Gastrocnemius medialis (tissue), 4 donors: Measurements from ENCODE around the gene TMEM243.

ENCODE experiments used
- POLR2A ChIP-seq, 2 donors: fragments of 450-650 bp; IDR thresholded peaks; one replicate each; pipeline ENCODE4 v1.6.1; 2017; ENCODE audit warnings: antibody characterized with exemption in 2 of 2, mild to moderate bottlenecking in 2 of 2, moderate library complexity in 2 of 2
- TF ChIP-seq, protein P1 (sequence below), 5 experiments: fragments of 450-650 bp in 3 of 5; fragments of 200-600 bp in 2 of 5; sonication (generic) in 2 of 5; IDR thresholded peaks in 4 of 5; conservative IDR thresholded peaks in 1 of 5; 1 replicate in 4 of 5; 2 replicates in 1 of 5; pipeline ENCODE4 v1.5.1; 2016 to 2019; ENCODE audit warnings: antibody characterized with exemption in 5 of 5, mild to moderate bottlenecking in 3 of 5, moderate library complexity in 3 of 5

- TF ChIP-seq, protein P1, sequence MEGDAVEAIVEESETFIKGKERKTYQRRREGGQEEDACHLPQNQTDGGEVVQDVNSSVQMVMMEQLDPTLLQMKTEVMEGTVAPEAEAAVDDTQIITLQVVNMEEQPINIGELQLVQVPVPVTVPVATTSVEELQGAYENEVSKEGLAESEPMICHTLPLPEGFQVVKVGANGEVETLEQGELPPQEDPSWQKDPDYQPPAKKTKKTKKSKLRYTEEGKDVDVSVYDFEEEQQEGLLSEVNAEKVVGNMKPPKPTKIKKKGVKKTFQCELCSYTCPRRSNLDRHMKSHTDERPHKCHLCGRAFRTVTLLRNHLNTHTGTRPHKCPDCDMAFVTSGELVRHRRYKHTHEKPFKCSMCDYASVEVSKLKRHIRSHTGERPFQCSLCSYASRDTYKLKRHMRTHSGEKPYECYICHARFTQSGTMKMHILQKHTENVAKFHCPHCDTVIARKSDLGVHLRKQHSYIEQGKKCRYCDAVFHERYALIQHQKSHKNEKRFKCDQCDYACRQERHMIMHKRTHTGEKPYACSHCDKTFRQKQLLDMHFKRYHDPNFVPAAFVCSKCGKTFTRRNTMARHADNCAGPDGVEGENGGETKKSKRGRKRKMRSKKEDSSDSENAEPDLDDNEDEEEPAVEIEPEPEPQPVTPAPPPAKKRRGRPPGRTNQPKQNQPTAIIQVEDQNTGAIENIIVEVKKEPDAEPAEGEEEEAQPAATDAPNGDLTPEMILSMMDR (IDR thresholded peaks at IDR 0.05 in 4 of 5, conservative IDR thresholded peaks at IDR 0.05 in 1 of 5) = no peak
- no peak for TF ChIP-seq POLR2A (IDR thresholded peaks at IDR 0.05)
These were observed 2.6 kb downstream of the TMEM243 start for GRCh38 chr7:87216701-87217508.
